HG03095 (cell line): Measurements from ENCODE around the gene NRG2.

Experiments
- ATAC-seq: cut with Tn5 transposase; IDR thresholded peaks from one replicate; pipeline ENCODE4 v1.9.1; 2021; ENCODE audit warnings: moderate library complexity; ENCODE audit not compliant: unreplicated experiment

Gene NRG2

GRCh38 chr5:140013536-140013935, 29.6 kb downstream of the NRG2 start:
- ATAC-seq: no peak

- no peak for ATAC-seq
Measured at GRCh38 chr5:140012443-140012842, 30.7 kb downstream of the NRG2 start.

DNA sequence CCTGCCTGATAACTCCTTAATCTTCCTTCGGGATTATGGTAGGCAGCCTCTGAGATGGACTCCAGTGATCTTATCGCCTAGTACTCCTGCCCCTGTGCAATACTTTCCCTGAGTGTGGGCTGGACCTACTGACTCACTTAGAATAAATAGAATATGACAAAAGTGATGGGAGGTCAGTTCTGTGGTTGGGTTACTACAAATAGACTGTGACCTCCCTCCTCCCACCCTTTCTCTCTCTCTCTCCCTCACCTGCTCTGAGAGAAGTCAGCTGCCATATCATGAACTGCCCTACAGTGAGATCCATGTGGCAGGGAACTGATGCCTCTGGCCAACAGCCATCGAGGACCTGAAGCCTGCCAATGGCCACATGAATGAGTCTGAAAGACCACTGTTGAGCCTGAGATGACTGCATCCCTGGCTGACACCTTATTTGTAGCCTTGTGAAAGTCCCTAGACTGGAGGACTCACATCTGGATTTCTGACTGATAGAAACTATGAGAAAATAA, 31.7 kb downstream of the NRG2 start:
- ATAC-seq: peak; percentile 76

DNA sequence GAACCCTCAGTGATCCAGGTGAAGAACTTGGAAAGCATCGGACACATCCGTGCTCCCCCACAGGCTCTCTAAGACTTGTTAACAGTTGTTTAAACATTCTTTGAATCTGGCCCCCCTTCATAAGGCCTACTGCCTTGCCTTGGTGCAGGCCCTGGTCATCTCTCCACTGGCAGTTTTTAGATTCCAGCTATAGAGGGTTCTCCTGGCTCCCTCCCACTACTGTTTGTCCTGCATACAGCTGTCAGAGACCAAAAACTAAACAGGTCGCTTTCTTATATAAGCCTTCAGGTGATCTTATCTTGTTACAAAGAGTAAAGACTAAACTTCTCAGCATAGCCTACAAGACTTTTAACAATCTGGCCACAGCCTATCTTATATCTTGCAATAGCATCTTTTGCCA, 32.3 kb downstream of the NRG2 start:
- no peak for ATAC-seq

GRCh38 chr5:140007311-140007710, 35.8 kb downstream of the NRG2 start:
- ATAC-seq: no peak

DNA sequence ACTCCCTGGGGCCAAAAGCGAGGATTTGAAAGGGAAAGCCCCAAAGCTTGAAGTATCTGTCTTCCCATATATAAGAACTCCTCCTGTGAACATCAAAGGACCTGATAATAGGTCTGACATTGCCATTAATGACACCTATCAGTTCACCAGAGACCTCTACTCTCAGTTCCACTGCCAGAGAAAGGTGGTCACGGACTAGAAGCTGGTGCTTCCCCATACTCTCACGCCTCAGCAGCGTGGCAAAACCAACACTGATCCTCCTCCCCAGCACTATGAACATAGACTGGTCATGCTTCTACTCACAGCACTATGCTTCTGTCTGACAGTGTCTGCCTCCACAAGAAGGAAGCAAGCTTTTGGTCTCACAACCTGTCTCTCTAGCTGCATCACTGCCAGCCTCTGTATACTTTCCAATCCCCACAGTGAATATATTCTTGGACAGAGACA, 37.9 kb downstream of the NRG2 start:
- peak; percentile 97 for ATAC-seq

DNA sequence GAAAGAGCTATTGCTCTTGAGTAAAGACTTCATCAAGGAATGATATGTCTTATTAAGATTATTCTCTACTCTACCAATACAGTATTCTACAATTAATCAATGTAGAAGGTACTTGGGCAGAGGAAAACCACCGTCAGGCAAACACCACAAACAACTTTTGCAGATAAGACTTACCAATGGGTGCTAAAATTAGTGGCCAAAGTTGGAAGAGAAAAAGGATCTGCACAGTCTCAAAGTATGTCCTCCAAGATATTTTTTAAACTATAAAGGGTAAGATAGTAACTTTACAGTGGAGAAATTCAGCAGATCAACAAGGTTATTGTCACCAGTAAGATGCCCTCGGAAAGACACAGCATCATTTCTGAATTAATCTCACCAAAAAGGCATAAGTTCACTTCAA, 38.9 kb downstream of the NRG2 start:
- no peak for ATAC-seq

DNA sequence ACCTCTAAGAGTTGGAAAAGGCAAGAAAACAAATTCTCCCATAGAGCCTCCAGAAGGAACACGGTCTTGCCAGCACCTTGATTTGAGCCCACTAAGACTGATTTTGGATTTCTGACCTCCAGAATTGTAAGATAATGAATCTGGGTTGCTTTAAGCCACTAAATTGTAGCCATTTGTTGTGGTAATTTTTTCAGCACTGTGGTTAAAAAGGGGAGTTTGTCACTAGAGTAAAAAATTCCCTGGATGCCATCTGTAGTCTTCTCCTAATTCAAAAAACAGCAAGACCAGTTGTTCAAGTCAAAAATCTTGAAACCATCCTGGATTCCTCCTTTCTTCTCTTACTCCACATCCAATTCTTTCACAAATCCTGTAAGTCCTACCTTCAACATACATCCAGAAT, 39.6 kb downstream of the NRG2 start:
- ATAC-seq: no peak

- ATAC-seq: no peak
Measured at GRCh38 chr5:140000332-140000731, 42.8 kb downstream of the NRG2 start.

DNA sequence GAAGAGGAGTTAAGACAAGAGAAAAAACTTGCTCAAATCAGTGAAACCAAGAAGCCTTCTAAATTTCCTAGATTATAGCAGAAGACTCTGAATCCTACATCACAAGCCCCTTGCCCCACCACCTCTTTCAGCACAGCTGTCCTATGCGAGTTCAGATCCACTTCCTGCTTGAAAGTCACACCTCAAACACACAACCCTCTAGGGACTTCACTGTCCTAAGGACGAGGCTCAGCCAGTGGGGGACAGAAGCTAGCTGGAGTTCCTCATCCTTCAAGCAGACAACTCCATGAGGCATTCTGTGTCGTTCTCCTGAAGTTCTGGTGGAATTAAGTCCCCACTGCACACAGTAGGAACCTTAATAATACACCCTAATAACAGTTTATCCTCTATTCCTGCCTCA, 44.3 kb downstream of the NRG2 start:
- no peak for ATAC-seq

DNA sequence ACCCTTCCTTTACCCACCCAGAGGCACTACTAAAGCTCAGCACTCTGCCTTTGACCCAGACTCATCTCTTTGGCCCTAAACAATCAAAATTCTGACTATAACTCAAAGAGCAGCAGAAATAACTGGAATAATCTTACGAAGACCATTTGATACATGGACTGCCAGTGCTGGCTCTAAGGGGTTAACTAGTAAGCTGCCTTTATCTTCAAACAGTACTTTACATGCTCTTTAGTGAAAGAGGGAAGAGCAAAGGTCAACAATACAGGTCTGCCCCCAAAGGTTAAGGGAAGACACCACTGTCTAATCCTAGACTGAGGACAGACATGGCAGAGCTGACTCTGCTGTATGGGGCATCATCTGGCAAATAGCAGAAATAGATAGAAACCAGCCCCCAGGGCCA, 45.8 kb downstream of the NRG2 start:
- no peak for ATAC-seq

DNA sequence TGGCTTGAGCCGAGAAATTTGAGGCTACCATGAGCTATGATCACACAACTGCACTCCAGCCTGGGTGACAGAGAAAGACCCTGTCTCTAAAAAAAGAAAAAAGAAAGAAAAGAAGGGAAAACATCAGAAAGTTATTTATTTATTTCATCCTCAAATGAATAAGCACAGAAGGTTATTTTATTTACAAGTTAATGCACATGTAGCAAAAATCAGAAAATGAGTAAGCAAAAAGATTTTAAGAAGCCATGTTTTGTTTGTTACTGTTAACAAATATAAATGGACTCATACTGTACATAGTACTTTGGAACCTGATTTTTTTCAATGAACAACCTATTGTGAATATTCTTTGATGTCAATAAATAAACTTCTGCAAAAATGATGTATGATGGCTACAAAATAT, 47.2 kb downstream of the NRG2 start:
- ATAC-seq: no peak

DNA sequence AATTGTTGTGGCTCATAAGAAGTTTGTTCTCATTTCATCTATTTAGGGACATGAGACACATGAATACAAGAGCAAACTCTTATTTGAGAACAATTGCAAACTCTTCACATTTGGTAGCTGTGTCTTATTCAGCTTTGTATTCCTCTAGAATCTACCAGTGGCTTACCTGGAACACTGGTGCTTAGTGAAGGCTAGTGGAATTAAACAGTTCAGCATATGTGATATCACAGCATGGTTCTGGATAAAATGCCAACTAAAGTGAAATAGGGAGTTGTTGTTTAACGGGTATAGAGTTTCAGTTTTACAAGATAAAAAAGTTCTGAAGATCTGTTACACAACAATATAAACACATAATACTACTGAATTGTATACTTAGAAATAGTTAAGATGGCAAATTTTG, 48.9 kb downstream of the NRG2 start:
- ATAC-seq: no peak

- no peak for ATAC-seq
Measured at GRCh38 chr5:139985733-139986132, 57.4 kb downstream of the NRG2 start.

- ATAC-seq: no peak
Measured at GRCh38 chr5:139985290-139985689, 57.8 kb downstream of the NRG2 start.

- no peak for ATAC-seq
Measured at GRCh38 chr5:139984816-139985215, 58.3 kb downstream of the NRG2 start.

- ATAC-seq: no peak
Measured at GRCh38 chr5:139982975-139983240, 60.2 kb downstream of the NRG2 start.

DNA sequence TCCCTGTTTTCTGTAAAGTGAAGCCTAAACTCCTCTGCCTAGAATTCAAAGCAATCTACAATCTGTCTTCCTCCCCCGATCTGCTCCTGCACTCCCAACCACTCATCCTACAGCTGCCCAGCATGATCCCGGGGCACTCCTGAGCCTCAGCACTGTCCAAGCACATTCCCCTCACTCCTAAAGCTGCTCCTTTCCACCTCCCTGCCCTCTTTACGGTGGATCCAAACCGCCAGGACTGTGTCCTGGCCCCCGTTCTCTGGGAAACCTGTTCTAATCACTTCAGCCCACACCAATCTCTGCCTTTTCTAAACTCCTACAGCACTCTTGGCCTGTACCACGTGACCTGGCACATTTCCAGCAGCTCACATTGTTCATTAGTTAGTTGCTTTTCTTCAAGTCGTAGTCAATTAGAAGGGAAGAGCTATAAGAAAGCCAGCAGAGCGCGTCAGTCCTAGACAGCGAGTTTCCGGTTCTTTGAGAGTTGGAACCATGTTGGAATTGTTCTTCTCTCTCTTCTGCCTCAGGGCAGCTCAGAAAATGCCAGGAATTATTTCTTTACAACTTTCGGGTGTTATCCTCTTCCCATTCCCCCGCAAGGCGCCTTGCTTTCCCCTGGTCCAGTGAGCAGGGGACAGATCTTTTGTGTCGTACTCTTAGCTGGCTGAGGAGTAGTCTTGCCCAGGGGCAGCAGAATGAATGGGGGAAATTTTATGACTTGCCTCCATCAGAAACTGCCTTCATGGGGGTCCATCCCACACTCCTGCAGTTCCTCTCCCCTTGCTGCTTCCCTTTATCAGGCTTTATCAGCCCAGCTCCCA, 60.7 kb downstream of the NRG2 start:
- no peak for ATAC-seq

DNA sequence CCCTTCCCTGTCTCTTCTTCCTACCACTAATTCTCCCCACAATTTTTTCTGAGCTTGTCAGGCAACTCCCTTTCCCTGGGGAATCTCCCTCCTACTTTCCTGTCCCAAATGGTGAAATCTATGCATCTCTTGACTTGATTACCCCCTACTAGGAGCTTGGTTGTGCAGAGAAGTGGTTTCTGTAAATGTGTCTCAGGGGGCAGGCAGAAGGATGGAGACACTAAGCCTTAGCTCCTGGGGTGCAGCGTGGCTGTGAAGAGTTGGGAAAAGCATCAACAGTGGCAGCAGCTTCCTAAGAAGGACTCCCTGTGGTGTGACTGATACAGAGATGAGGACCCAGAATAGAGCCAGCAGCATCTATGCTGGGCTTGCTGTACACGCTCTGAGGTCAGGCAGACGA, 62.3 kb downstream of the NRG2 start:
- ATAC-seq: no peak

GRCh38 chr5:139979943-139980342, 63.2 kb downstream of the NRG2 start:
- ATAC-seq: no peak

DNA sequence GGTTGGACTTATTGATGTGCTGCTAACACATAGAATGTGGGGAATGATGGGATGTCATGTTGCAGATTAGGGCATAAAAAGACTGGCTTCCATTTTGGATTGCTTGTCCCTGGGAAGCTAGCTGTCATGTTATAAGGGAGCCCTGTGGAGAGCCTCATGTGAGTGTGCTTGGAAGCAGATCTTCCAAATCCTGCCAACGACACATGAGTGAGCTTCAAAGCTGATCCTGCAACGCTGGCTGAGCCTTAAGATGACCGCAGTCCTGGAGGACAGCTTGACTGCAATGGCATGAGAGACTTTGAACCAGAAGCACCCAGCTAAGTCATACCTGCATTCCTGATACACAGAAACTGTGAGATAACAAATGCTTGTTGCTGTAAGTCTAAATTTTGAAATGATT, 63.6 kb downstream of the NRG2 start:
- no peak for ATAC-seq

DNA sequence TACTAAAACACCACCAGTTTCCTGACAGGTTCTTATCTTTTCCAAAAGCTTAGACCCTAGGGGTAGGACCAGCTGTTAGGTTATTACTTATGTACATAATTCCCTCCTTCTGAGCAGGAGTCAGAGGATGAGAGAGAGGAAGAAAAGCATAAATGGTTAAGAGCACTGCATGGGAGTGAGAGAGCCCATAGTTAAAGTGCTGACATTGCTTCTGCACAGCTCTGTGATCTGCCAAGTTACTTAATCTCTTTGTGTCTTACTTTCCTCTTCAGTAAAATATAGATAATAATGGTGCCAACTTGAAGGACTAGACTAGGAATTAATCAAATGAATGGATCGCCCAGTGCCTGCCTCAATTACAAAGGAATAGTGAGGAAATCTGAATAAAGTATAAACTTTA, 66.4 kb downstream of the NRG2 start:
- no peak for ATAC-seq

DNA sequence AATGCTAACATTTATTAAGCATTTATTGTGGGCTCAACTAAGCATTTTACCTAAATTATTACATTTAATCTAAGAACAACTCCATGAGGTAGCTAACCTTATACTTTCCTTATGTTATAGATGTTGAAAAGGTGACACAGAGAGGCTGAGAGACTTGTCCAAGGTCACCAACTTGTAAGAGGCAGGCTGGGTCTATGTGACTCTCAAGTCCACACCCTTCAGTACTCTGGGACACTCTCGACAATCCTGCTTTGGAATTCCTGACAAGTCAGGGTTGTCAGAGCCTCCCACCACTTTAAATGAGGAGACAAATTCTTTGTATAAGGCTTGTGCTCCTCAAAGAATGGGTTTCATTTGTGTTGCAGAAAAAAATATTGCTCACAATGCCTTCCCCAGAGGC, 67.2 kb downstream of the NRG2 start:
- no peak for ATAC-seq
